ENCODE results near the gene VCX2.
"Not testable (repeated sequence)": the region's sequence is repeated elsewhere in the genome, so short reads cannot be mapped to it uniquely, and the experiment has no call there.

VCX2 gene

GRCh38 chrX:8121391-8121790 is 49.7 kb downstream of the VCX2 start:
- not testable (repeated sequence) for DNase-seq
